Muscle of arm (tissue), 12 donors: ENCODE measurements around the gene TMC6. TPM values are rescaled to one million over a fixed set of nuclear protein-coding genes. Genes with fewer than 3 reads are reported as not detected.

Experiments
- DNase-seq: peaks from one replicate; pipeline ENCODE4 v3.0.0-alpha.2; 2013
- polyA plus RNA-seq, 12 donors: library from polyadenylated mRNA; unstranded; fragments of 120-200 nt; gene quantifications; one replicate each; pipeline ENCODE4 v1.2.1, GENCODE V29; 2013; ENCODE audit not compliant: insufficient read length in 12 of 12

Gene TMC6
- polyA plus RNA-seq, 12 donors = 14.5 to 48.0 (median 22.0) TPM; not detected in 1

DNA sequence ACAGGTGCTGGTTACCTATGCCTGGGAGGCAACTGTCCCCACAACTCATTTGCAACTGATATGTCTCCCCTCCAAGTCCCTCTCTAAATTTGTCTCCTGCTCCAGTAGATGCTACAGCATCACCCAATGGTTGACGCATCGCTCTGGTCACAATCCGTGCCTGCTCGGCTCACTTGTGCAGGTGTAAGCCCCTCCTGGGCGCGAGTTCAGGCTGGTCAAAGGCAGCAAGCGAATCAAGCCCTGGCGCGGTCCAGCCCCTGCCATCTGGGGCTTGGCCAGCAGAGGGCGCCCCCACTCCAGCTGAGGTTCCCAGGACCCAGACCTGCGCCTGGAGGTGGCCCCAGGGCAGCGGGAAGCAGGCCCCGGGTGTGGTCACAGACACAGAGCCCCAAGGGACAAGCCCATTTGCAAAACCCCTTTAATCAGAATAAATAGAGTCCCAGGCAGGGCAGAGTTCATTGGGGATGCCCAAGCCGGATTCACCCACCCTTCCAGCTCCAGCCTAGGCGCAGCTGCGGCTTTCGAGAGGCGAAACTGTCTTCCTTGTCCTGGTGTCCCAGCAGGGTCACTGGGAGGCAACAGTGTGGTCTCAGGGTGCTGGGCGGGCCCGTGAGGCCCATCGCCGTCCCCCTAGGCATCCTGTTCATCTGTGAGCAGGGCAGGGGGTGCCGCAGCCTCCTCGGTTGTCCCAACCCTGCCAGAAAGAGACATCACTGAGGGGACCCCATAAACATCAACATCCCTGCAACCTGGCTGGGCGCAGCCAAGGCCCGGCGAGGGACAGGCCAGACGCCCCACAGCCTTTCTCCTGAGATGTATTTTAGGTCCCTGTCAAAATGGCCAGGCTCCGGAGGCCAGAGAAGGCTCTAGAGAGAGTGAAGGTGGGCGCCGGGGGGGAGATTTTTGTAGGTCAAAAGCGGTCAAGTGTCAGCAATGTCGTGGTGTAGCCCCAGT, 15.8 kb downstream of the TMC6 start:
- peak; percentile 65 for DNase-seq

DNA sequence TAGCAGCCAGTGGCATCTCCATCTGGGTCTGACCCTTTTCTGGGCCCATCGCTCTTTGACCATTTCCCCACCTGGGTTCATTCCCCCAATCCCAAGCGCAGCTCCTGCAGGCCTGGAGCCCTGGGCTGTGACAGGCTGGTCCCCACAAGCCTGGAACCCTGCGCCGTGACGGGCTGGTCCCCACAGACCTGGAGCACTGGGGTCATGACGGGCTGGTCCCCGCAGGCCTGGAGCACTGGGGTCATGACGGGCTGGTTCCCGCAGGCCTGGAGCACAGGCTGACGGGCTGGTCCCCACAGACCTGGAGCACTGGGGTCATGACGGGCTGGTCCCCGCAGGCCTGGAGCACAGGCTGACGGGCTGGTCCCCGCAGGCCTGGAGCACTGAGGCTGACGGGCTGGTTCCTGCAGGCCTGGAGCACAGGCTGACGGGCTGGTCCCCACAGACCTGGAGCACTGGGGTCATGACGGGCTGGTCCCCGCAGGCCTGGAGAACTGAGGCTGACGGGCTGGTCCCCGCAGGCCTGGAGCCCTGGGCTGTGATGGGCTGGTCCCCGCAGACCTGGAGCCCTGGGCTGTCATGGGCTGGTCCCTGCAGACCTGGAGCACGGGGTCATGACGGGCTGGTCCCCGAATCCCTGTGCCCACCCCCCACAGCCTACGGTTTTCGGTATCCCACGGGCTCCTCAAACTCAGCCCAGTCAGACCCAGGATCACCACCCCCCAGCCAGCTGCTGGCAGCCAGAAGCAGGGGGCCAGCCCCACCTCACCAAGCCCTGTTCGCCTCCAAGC, 16.6 kb downstream of the TMC6 start:
- DNase-seq = no peak

DNA sequence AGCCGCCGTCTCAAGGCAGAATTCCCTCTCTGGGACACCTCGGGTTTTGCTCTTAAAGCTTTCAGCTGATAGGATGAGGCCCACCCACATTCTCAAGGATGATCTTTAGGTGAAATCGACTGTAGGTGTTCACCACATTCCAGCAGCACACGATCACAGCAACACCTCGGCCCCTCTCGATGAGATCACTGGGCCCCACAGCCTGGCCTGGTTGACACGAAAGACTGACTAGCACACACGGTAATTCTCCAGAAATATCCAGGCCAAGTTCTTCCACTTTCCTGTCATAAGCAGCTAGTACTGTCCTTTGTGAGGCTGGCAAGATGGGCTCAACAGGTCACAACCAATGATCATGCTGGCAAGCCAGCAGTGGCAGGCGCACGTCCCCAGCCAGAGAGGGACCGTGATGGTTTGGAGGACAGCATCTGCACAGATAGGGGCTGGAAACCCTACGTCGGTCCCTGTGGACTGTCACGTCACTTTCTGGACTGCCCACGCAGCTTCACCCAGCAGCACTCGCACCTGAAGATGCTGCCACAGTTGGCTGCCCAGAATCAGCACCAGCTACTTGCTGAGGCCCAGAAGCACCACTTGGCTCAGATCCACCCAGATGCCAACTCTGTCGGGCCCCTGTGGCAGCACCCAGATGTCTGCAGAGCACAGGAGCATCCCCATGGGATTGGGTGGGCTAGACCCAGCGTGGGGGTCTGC, 17.4 kb downstream of the TMC6 start:
- no peak for DNase-seq

DNA sequence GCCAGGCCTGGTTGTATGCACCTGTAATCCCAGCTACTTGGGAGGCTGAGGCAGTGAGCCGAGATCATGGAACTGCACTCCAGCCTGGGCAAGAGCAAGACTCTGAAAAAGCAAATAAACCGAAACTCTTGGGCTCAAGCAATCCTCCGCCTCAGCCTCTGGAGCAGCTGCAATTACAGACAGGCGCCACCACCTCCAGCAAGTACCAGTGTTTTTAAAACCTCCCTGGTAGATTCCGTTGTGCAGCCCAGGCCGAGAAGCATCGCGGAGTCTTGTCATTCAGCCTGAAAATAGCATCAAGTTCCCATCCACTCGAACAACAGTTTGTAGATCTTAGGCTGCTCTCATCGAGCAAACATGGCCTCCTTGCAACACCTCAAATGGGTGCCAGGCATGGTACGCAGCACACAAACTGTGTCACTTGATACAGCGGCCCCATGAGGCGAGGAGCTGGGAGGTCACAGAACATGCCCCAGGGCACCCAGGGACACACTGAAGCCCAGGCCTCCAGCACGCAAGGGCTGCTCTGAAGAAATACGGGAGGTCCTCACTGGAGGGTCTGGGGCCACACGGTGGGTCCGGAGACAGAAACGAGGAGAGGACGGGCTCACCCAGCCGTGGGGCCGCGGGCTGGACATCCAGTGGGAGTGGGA, 18.1 kb downstream of the TMC6 start:
- DNase-seq = no peak

DNA sequence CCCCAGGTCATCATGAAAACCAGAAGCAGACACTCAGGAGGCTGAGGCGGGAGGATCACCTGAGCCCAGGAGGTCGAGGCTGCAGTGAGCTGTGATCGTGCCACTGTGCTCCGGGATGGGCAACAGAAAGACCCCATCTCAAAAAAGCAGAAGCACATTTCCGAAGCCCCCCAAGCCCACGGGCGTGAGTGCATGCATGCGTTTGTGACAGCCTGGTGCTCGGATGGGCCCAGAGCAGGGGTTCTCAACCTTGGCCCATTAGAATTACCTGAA, 19.1 kb downstream of the TMC6 start:
- DNase-seq = no peak

DNA sequence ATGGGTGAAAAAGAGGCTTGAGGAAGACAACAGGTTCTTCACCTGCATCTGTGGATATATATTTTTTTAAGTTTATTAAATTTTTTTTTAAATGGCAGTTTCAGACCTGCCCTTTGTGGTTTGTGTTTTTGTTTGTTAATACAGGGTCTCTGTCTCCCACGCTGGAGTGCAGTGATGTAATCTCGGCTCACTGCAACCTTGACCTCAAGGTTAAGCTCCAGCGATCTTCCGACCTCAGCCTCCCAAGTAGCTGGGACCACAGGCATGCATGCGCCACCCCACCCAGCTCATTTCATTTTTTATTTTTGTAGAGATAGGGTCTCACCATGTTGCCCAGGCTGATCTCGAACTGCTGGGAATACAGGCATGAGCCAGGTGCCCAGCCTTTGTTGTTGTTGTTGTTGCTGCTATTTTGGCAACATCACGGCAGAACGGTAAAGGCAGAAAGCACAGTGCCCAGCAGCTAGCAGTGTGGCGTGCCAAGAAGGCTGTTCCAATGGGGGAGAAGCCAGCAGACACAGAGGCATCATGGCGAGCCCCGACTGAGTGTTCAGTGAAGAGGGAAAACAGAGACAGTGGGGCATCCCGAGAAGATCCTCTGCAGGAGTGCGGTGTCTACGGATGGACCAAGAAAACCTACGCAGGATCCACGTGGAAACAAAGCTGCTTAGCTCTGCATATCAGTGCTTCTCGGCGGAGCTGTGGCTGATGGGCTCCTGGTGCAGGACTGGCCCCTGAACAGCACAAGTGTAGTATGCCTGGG, 19.6 kb downstream of the TMC6 start:
- no peak for DNase-seq

DNA sequence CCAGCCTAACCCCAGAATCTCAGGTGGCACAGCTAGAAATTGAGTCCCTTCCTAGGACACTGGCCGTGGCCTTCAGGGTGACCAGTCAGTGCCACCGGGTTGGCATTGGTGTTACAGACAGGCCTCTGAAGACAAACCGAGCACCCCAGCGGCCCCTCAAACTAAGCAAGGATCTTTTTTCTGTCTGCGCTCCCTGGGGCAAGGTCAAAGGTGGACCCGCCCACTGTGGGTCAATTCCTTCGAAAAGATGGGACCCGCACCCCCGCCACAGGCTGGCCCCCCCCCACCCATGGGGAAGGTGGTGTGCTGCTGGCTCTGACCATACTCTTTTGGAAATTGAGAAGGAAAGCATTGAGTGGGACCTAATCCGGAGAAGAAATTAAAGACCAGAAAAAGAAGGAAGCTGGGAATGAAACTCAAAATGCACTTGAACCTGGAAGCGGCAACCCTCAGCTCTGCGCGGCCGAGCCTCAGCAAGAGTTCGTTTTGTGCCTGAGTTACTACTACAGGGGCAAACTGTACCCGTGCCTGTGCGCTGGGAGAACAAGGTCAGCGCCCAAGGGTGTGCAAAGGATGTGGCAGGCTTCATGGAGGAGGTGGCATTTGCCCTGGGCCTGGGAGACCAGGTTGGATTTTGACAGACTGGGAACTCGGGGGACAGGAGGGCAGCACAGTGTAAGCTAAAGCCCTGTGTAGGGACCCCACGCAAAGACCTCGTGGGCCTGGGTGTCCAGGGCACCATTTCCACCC, 20.4 kb downstream of the TMC6 start:
- no peak for DNase-seq

DNA sequence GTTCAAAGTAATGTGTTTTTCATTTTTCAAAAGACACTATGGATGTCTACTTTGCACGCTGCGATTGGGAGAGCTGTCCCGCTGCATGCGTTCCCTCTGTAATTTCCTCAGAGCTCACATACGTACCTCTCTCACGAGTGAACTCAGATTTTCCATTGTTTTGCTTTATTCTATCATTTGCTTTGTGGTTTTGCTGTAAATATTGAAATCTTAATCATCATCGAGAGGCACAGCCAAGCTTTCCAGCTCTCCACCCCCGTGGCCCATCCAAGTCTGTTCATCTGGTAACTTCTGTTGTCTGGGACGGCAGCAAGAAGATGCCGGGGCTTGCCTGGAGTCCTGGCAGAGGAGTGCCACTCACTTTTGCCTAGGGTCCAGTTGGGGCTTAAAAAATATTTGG, 21.1 kb downstream of the TMC6 start:
- DNase-seq = no peak

DNA sequence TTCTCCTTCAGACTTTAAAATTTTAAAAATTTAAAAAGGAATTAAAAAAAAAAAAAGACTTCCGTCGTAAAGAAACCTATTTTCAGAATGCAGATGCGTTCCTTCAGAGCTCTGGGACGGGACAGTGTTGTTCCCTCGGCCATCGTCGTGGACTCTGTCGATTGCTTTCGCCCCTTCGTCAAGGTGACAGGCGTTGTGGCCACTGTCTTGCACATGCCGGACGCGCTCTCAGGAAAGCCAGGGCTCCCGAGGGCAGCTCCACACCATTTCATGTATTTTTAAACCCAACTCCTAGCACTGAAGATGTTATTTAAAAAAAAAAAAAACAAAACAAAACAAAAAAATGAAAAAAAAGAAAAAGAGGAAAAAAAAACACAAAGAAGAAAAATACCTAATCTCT, 22.3 kb downstream of the TMC6 start:
- DNase-seq = no peak

DNA sequence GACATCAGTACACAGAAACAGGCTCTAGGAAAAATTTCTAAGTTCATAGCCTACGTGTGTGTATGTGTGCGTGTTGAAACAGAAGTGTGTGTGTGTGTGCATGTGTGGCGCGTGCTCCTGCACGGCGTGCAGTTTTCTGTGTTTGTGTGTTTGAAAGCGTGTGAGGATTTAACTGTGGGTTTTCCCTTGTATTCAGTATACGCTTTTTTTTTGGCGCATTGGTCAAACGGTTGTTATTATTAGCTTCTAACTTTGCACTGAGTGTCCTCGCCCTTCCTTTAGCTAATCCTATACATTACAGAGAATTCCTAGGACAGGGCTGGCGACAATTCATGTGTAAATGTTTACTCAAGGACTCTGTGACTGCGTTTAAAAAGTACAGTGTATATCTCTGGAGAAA, 23.0 kb downstream of the TMC6 start:
- no peak for DNase-seq

DNA sequence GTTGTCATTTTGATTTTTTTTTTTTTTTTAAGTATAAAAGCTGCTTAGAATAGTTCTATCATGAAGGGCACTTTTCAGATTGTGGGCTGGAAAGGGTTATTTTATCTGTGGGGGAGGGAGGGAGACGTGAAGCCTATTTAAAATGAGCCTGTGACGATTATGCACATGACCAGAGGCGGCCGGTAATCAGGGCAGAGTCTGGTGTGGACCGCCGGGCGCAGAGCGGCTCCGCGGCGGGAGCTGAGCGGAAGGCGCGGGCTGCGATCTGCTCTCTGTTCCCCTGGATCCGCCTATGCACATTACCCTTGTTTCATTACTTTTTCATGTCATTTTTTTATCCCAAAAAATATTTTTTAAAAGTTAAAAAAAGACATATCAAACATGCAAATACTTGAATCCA, 23.5 kb downstream of the TMC6 start:
- no peak for DNase-seq

DNA sequence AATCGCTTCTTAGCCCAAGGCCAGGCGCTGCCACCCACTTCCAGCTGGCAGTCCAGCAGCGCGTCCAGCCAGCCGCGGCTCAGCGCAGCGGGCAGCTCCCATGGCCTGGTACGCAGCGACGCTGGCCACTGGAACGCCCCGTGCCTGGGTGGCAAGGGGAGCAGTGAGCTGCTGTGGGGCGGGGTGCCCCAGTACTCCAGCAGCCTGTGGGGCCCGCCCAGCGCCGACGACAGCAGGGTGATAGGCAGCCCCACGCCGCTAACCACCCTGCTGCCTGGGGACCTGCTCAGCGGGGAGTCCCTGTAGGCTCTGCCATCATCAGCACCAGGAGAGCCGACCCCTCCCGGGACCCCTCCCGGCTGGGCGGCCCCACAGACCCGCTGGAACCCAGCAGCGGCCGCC, 24.0 kb downstream of the TMC6 start:
- DNase-seq = no peak

DNA sequence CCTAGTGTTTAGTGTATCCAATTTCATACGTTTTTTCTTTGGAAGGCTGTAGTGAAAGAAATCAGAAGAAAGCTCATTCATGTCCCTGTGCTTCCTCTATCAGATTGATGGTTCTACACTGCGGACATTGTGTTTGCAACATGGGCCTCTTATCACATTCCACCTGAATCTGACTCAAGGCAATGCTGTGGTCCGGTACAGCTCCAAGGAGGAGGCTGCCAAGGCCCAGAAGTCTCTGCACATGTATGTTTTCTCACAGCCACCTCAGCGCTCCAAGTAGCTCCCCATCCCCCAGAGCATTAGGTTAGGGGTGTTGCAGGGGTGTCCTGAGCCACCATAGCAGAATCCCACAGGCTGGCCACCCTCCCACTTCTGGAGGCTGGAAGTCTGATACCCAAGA, 25.2 kb downstream of the TMC6 start:
- no peak for DNase-seq

DNA sequence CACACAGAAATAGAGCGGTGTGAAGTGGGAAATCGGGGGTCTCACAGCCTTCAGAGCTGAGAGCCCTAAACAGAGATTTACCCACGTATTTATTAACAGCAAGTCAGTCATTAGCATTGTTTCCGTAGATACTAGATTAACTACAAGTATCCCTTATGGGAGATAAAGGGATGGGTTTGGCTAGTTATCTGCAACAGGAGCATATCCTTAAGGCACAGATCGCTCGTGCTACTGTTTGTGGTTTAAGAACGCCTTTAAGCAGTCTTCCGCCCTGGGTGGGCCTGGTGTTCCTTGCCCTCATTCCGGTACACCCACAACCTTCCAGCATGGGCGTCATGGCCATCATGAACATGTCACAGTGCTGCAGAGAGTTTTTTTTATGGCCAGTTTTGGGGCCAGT, 27.0 kb downstream of the TMC6 start:
- DNase-seq = no peak

DNA sequence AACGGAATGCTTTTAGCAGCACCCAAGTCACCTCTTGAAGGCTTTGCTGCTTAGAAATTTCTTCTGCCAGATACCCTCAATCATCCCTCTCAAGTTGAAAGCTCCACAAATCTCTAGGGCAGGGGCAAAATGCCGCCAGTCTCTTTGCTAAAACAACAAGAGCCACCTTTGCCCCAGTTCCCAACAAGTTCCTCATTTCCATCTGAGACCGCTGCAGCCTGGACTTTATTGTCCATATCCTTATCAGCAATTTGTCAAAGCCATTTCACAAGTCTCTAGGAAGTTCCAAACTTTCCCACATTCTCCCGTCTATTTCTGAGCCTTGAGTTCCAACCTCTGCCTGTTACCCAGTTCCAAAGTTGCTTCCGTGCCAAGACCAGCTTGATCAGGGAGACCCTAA, 27.4 kb downstream of the TMC6 start:
- no peak for DNase-seq

DNA sequence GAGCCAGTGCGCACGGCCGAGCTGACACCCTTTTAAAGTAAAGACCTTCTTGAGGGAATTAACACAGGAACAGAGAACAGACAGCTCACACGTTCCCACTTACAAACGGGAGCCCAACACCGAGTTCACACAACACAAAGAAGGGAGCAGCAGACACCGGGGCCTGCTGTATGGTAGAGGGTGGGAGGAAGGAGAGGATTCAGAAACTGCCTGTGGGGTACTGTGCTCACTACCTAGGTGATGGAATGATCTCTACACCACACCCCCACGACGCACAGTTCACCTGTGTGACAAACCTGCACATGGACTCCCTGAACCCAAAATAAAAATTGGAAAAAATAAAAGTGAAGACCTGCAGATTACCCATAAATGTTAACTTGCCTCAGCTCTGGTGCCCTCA, 32.5 kb downstream of the TMC6 start:
- DNase-seq = no peak

DNA sequence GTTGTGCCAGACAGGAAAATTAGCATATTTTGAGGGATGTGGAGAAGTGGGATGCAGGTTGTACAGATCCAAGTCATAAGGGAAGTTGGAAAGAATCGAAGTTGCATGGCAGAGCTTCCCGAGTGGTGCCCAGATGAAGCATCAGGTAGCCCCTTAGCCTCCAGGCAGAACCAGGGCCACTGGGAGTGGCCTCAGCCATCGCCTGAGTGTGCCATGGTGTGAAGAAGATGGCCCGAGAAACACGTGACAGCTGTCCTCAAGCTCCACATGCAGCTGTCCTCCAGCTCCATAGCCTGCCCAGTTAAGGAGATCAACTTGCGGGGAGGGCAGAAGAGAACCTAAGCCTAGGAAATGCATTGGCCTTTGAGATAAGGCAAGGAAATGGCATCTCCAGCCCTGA, 33.5 kb downstream of the TMC6 start:
- no peak for DNase-seq

DNA sequence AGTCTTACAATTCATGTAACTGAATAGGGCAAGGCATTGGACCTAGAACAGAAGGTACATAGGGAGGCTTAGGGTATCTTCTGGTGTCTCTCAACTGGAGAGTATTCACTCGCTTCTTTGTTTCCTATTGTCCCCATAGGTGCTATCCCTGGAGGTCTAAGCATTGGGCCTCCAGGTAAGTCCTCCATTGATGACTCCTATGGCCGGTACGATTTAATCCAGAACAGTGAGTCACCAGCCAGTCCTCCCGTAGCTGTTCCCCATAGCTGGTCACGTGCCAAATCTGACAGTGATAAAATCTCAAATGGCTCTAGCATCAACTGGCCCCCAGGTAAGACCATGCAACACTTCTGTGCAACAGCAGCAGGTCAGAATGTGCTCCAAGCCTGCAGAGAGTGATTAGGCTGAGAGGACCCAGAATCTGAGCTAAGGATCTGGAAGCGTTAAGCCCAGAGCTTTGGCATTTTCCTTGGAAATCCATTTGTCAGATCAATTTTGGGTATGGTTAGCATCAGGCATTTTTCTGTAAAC, 35.7 kb downstream of the TMC6 start:
- no peak for DNase-seq

DNA sequence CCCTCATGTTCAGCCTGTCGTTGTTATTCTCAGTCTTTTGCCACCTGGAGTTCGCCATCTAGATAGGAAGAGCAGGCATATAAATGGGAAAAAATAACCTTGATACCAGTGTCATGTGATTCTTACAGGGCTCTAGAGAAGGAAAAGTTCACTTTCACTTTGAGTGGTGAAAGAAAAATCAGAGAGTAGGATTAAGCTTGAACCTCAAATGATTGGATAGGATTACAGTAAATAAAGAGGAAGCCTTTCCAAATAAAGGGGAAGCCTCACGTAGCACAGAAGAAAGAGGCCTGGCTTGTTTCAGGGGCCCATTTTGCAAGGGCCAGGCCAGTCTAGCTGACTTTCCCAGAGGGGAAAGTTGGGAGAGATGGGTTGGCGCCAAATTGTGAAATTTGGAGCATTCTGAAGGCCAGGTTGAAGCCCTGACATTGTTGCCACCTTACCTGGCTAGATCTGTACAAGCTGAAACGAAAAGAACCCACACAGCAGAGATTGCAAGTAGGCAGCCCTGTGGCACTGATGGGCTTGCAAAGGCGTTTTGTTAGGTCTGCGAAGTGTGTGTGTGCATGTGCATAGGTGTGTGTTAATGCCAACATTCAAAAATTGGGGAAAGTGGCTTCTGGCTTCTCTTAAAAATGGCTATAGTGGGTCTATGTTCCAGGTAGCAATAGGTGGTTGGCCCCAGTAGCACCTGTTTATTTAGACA, 38.8 kb downstream of the TMC6 start:
- no peak for DNase-seq

DNA sequence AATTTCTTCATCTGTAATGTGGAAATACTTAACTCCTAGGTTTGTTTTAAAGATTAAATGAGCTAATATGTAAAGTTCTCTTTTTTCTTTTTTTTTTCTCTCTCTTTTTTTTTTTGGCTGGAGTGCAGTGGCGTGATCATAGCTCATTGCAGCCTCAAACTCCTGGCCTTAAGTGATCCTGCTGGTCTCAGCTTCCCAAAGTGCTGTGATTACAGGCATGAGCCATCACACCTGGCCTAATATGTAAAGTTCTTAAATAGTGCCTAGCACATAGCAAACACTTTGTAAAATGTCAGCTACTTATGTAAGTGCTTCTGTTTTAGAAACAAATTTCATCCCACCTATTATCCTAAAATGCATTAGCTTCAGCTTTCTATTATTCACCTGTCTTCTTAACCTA, 40.0 kb downstream of the TMC6 start:
- DNase-seq = no peak
